Measurements from ENCODE around the gene RPS26. TPM values are rescaled to one million over a fixed set of nuclear protein-coding genes. Genes with fewer than 3 reads are reported as not detected.

Gene RPS26
- total RNA-seq, 1 experiment from 2014 or later, result 70.2 TPM

DNA sequence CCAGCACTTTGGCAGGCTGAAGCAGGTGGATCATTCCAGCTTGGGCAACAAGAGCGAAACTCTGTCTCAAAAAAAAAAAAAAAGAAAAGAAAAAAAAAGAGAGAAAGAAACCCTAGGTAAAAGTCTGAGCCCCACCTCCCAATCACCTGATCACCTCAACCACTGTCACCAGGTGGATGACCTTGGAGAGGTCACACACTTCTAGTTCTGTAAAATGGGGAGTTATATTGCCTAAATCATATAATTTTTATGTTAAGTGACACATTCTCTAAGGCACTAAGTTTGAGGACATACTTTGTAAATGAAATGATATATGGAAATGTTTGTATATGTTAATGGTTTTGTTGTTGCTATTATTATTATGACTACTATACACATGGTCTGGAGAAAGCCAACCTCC is 36.7 kb downstream of the RPS26 start:
- H3K27me3 ChIP-seq (ENCODE audit: insufficient read depth, low read length), result no peaks in the 10 kb centered on the region
- DNase-seq (ENCODE audit: low read depth, low spot score) (no peak), ATAC-seq (no peak)
- H3K4me1 ChIP-seq (ENCODE audit: control insufficient read depth in 1 of 2, insufficient read depth in 2 of 2, low read length in 2 of 2), result peaks cover 17 to 37% of the 10 kb centered on the region in 2 experiments
- H3K4me3 ChIP-seq (replicated peaks in 1 of 2; ENCODE audit: low read depth in 1 of 2, low read length in 2 of 2), result peak overlapping the region; percentile 70 to 90
- peaks cover 12% of the 10 kb centered on the region; the same call in 1 of the 2 replicates for H3K79me2 ChIP-seq (ENCODE audit: insufficient read depth, low read length)
- H3K27ac ChIP-seq (ENCODE audit: low read depth, low read length), result peak overlapping the region; percentile 93
- H3K9me3 ChIP-seq (ENCODE audit: control insufficient read depth in 1 of 2, insufficient read depth in 1 of 2, low read depth in 1 of 2, low read length in 2 of 2), result no peaks in the 10 kb centered on the region
- H2AFZ ChIP-seq (ENCODE audit: low read depth, low read length, poor library complexity, severe bottlenecking), result peak overlapping the region; percentile 34
- intact Hi-C loops (cut with micrococcal nuclease), result no loop called here
- no TSS peak for BruUV-seq (replicated peaks)
- ChIA-PET RAD21 (ENCODE audit: low non-redundant PET in 1 of 2, low total read pairs in 2 of 2, uncharacterized antibody in 2 of 2, unreplicated experiment in 2 of 2) (interaction anchor here in 1 of 2 experiments (0.6 to 1.5 kb wide), 2 partner anchors 40 to 72 kb away, joined by 3 read pairs; partner anchors contain the start of gene ZC3H10), POLR2A (interaction anchor here (3.5 kb wide), 1 partner anchor 26 kb away, joined by 18 read pairs; the partner anchor contains the start of gene PA2G4), CTCF (interaction anchor here (1.6 to 1.7 kb wide), 3 partner anchors 10 to 340 kb away, joined by 5 to 7 read pairs (median 6); no protein-coding TSS in a partner anchor)
- TF ChIP-seq EGR1 (IDR thresholded peaks at IDR 0.05; ENCODE audit: low read depth), result no peak
- TF ChIP-seq TCF7L2 (IDR thresholded peaks at IDR 0.05; ENCODE audit: borderline replicate concordance, extremely low read depth, insufficient read depth, insufficient read length), result no peak
- no peak for TF ChIP-seq POLR2A (IDR thresholded peaks at IDR 0.05; ENCODE audit: borderline replicate concordance, extremely low read depth, insufficient read depth, insufficient read length)
- TF ChIP-seq, protein P1, sequence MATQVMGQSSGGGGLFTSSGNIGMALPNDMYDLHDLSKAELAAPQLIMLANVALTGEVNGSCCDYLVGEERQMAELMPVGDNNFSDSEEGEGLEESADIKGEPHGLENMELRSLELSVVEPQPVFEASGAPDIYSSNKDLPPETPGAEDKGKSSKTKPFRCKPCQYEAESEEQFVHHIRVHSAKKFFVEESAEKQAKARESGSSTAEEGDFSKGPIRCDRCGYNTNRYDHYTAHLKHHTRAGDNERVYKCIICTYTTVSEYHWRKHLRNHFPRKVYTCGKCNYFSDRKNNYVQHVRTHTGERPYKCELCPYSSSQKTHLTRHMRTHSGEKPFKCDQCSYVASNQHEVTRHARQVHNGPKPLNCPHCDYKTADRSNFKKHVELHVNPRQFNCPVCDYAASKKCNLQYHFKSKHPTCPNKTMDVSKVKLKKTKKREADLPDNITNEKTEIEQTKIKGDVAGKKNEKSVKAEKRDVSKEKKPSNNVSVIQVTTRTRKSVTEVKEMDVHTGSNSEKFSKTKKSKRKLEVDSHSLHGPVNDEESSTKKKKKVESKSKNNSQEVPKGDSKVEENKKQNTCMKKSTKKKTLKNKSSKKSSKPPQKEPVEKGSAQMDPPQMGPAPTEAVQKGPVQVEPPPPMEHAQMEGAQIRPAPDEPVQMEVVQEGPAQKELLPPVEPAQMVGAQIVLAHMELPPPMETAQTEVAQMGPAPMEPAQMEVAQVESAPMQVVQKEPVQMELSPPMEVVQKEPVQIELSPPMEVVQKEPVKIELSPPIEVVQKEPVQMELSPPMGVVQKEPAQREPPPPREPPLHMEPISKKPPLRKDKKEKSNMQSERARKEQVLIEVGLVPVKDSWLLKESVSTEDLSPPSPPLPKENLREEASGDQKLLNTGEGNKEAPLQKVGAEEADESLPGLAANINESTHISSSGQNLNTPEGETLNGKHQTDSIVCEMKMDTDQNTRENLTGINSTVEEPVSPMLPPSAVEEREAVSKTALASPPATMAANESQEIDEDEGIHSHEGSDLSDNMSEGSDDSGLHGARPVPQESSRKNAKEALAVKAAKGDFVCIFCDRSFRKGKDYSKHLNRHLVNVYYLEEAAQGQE (IDR thresholded peaks at IDR 0.05; ENCODE audit: low read depth), result no peak
- no peak for TF ChIP-seq JUND (IDR thresholded peaks at IDR 0.05)
- TF ChIP-seq SRF (IDR thresholded peaks at IDR 0.05; ENCODE audit: low read depth), result no peak
- TF ChIP-seq EZH2 (IDR thresholded peaks at IDR 0.05), result no peak
- TF ChIP-seq RAD21 (IDR thresholded peaks at IDR 0.05; ENCODE audit: low read depth), result no peak
- TF ChIP-seq CBX3 (IDR thresholded peaks at IDR 0.05; ENCODE audit: low read depth), result no peak
- TF ChIP-seq YY1 (IDR thresholded peaks at IDR 0.05; ENCODE audit: extremely low read depth, insufficient replicate concordance, low read depth, low read length), result no peak
- TF ChIP-seq, protein P2, sequence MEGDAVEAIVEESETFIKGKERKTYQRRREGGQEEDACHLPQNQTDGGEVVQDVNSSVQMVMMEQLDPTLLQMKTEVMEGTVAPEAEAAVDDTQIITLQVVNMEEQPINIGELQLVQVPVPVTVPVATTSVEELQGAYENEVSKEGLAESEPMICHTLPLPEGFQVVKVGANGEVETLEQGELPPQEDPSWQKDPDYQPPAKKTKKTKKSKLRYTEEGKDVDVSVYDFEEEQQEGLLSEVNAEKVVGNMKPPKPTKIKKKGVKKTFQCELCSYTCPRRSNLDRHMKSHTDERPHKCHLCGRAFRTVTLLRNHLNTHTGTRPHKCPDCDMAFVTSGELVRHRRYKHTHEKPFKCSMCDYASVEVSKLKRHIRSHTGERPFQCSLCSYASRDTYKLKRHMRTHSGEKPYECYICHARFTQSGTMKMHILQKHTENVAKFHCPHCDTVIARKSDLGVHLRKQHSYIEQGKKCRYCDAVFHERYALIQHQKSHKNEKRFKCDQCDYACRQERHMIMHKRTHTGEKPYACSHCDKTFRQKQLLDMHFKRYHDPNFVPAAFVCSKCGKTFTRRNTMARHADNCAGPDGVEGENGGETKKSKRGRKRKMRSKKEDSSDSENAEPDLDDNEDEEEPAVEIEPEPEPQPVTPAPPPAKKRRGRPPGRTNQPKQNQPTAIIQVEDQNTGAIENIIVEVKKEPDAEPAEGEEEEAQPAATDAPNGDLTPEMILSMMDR (IDR thresholded peaks at IDR 0.05 in 2 of 3, conservative IDR thresholded peaks at IDR 0.05 in 1 of 3; ENCODE audit: borderline replicate concordance in 1 of 3, insufficient read depth in 1 of 3, low read depth in 2 of 3, low read length in 2 of 3), result no peak
- no peak for TF ChIP-seq FOSL1 (IDR thresholded peaks at IDR 0.05; ENCODE audit: low read depth)
- no peak for TF ChIP-seq ELF1 (IDR thresholded peaks at IDR 0.05; ENCODE audit: borderline replicate concordance, low read depth)
- TF ChIP-seq, protein P3, sequence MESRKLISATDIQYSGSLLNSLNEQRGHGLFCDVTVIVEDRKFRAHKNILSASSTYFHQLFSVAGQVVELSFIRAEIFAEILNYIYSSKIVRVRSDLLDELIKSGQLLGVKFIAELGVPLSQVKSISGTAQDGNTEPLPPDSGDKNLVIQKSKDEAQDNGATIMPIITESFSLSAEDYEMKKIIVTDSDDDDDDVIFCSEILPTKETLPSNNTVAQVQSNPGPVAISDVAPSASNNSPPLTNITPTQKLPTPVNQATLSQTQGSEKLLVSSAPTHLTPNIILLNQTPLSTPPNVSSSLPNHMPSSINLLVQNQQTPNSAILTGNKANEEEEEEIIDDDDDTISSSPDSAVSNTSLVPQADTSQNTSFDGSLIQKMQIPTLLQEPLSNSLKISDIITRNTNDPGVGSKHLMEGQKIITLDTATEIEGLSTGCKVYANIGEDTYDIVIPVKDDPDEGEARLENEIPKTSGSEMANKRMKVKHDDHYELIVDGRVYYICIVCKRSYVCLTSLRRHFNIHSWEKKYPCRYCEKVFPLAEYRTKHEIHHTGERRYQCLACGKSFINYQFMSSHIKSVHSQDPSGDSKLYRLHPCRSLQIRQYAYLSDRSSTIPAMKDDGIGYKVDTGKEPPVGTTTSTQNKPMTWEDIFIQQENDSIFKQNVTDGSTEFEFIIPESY (IDR thresholded peaks at IDR 0.05; ENCODE audit: extremely low read depth, insufficient replicate concordance, low read length), result no peak
- no peak for TF ChIP-seq SIN3A (IDR thresholded peaks at IDR 0.05; ENCODE audit: low read depth)
- TF ChIP-seq ZNF274 (IDR thresholded peaks at IDR 0.05; ENCODE audit: low read depth, low read length), result no peak
- no peak for TF ChIP-seq ZFX (IDR thresholded peaks at IDR 0.05)
- TF ChIP-seq SP1 (IDR thresholded peaks at IDR 0.05; ENCODE audit: low read depth), result no peak
- TF ChIP-seq CEBPB (IDR thresholded peaks at IDR 0.05; ENCODE audit: low read depth), result no peak
- H3K9ac ChIP-seq (ENCODE audit: low read length), result peak overlapping the region; percentile 78
- H3K9me2 ChIP-seq (ENCODE audit: insufficient read depth), result no peaks in the 10 kb centered on the region
- H4K20me1 ChIP-seq (ENCODE audit: insufficient read depth), result no peaks in the 10 kb centered on the region
- no peaks in the 10 kb centered on the region for H3K36me3 ChIP-seq (ENCODE audit: control insufficient read depth in 1 of 2, insufficient read depth in 2 of 2, low read length in 2 of 2)
- peak overlapping the region; percentile 94 for H3K4me2 ChIP-seq (ENCODE audit: low read length)

Data from HCT116 (cell line).